ENCODE results near the gene AGL.
A peak's percentile ranks its signal among the peaks of the same experiment; 100 is the strongest.
"Not testable (repeated sequence)": the region's sequence is repeated elsewhere in the genome, so short reads cannot be mapped to it uniquely, and the experiment has no call there.

AGL gene

GRCh38 chr1:99849744-99850458 is at the start of gene AGL:
Gene AGL, plus strand, starts transcription at chr1:99850361. Its CDS starts 682 bp downstream, at chr1:99851043.
- peak; percentile 94 for DNase-seq (ENCODE audit: low read depth, low spot score)

GRCh38 chr1:99801584-99801983 is 48.6 kb upstream of the AGL start:
- no peak for DNase-seq (ENCODE audit: low read depth, low spot score)

GRCh38 chr1:99806882-99807281 is 43.3 kb upstream of the AGL start:
- DNase-seq (ENCODE audit: low read depth, low spot score), result no peak

GRCh38 chr1:99808391-99809115 is 41.6 kb upstream of the AGL start:
- peak; percentile 63 for DNase-seq (ENCODE audit: low read depth, low spot score)

- DNase-seq (ENCODE audit: low read depth, low spot score), result no peak
Measured at GRCh38 chr1:99811075-99811474, 39.1 kb upstream of the AGL start.

GRCh38 chr1:99811747-99812146 is 38.4 kb upstream of the AGL start:
- no peak for DNase-seq (ENCODE audit: low read depth, low spot score)

- DNase-seq (ENCODE audit: low read depth, low spot score), result no peak
Measured at GRCh38 chr1:99814373-99814900, 35.7 kb upstream of the AGL start.

- DNase-seq (ENCODE audit: low read depth, low spot score), result no peak
Measured at GRCh38 chr1:99816656-99817055, 33.5 kb upstream of the AGL start.

- no peak for DNase-seq (ENCODE audit: low read depth, low spot score)
Measured at GRCh38 chr1:99818063-99818699, 32.0 kb upstream of the AGL start.

GRCh38 chr1:99820546-99820945 is 29.6 kb upstream of the AGL start:
- DNase-seq (ENCODE audit: low read depth, low spot score), result no peak

GRCh38 chr1:99825098-99825497 is 25.1 kb upstream of the AGL start:
- no peak for DNase-seq (ENCODE audit: low read depth, low spot score)

- DNase-seq (ENCODE audit: low read depth, low spot score), result no peak
Measured at GRCh38 chr1:99825702-99826101, 24.5 kb upstream of the AGL start.

- no peak for DNase-seq (ENCODE audit: low read depth, low spot score)
Measured at GRCh38 chr1:99827970-99828369, 22.2 kb upstream of the AGL start.

- no peak for DNase-seq (ENCODE audit: low read depth, low spot score)
Measured at GRCh38 chr1:99829269-99829668, 20.9 kb upstream of the AGL start.

- not testable (repeated sequence) for DNase-seq (ENCODE audit: low read depth, low spot score)
Measured at GRCh38 chr1:99833911-99834310, 16.2 kb upstream of the AGL start.

- DNase-seq (ENCODE audit: low read depth, low spot score), result peak; percentile 50
Measured at GRCh38 chr1:99836171-99837103, 13.7 kb upstream of the AGL start.

GRCh38 chr1:99840353-99840752 is 9.8 kb upstream of the AGL start:
- not testable (repeated sequence) for DNase-seq (ENCODE audit: low read depth, low spot score)

GRCh38 chr1:99843760-99844159 is 6.4 kb upstream of the AGL start:
- peak; percentile 15 for DNase-seq (ENCODE audit: low read depth, low spot score)

- peak; percentile 93 for DNase-seq (ENCODE audit: low read depth, low spot score)
Measured at GRCh38 chr1:99845201-99845600, 5.0 kb upstream of the AGL start.

GRCh38 chr1:99849413-99849743 is 783 bp upstream of the AGL start:
- no peak for DNase-seq (ENCODE audit: low read depth, low spot score)
